IPS DF 4.7 (cell line): ENCODE results near the gene PTTG1IP.

Source experiments
- DNase-seq: peaks from one replicate; pipeline ENCODE4 v3.0.0-alpha.2; 2013; ENCODE audit warnings: low spot score; ENCODE audit errors: extremely low read depth

The PTTG1IP gene

GRCh38 chr21:44909719-44910118 is 36.2 kb upstream of the PTTG1IP start:
- no peak for DNase-seq

- DNase-seq, result no peak
These were observed 35.4 kb upstream of the PTTG1IP start for GRCh38 chr21:44908908-44909307.

GRCh38 chr21:44907966-44908895 is 34.7 kb upstream of the PTTG1IP start:
- no peak for DNase-seq

- no peak for DNase-seq
These were observed 33.9 kb upstream of the PTTG1IP start for GRCh38 chr21:44907225-44907965.

GRCh38 chr21:44905728-44906090 is 32.2 kb upstream of the PTTG1IP start:
- no peak for DNase-seq

GRCh38 chr21:44905016-44905727 is 31.7 kb upstream of the PTTG1IP start:
- DNase-seq, result no peak

GRCh38 chr21:44904141-44904923 is 30.8 kb upstream of the PTTG1IP start:
- DNase-seq, result no peak

GRCh38 chr21:44903689-44904088 is 30.2 kb upstream of the PTTG1IP start:
- DNase-seq, result no peak

GRCh38 chr21:44903050-44903685 is 29.7 kb upstream of the PTTG1IP start:
- no peak for DNase-seq

GRCh38 chr21:44902268-44903049 is 29.0 kb upstream of the PTTG1IP start:
- no peak for DNase-seq

GRCh38 chr21:44901391-44902074 is 28.0 kb upstream of the PTTG1IP start:
- no peak for DNase-seq

- no peak for DNase-seq
These were observed 27.2 kb upstream of the PTTG1IP start for GRCh38 chr21:44900559-44901251.

GRCh38 chr21:44899768-44900558 is 26.5 kb upstream of the PTTG1IP start:
- DNase-seq, result no peak

GRCh38 chr21:44898851-44899767 is 25.6 kb upstream of the PTTG1IP start:
- DNase-seq, result no peak

- DNase-seq, result no peak
These were observed 24.6 kb upstream of the PTTG1IP start for GRCh38 chr21:44898011-44898488.

GRCh38 chr21:44897326-44898010 is 24.0 kb upstream of the PTTG1IP start:
- no peak for DNase-seq
